SW480 (cell line): Measurements from ENCODE around the gene TMEM192.
A peak's percentile ranks its signal among the peaks of the same experiment; 100 is the strongest.
"Not testable (repeated sequence)": the region's sequence is repeated elsewhere in the genome, so short reads cannot be mapped to it uniquely, and the experiment has no call there.

ENCODE experiments used
- DNase-seq: peaks from one replicate; pipeline ENCODE4 v3.0.0-alpha.2; 2016; ENCODE audit warnings: low spot score

Gene TMEM192

GRCh38 chr4:165112368-165113121 is at the start of gene TMEM192:
Gene TMEM192 (minus strand): TSS chr4:165112860. CDS start chr4:165112773, 87 bp downstream.
- peak; percentile 86 for DNase-seq

- DNase-seq, result no peak
Observed at GRCh38 chr4:165158762-165159161, 46.1 kb upstream of the TMEM192 start.

GRCh38 chr4:165156906-165157305 is 44.2 kb upstream of the TMEM192 start:
- no peak for DNase-seq

- no peak for DNase-seq
Observed at GRCh38 chr4:165154482-165154881, 41.8 kb upstream of the TMEM192 start.

GRCh38 chr4:165152527-165152926 is 39.9 kb upstream of the TMEM192 start:
- no peak for DNase-seq

- DNase-seq, result no peak
Observed at GRCh38 chr4:165151734-165152133, 39.1 kb upstream of the TMEM192 start.

GRCh38 chr4:165150545-165150944 is 37.9 kb upstream of the TMEM192 start:
- DNase-seq, result no peak

GRCh38 chr4:165138843-165139242 is 26.2 kb upstream of the TMEM192 start:
- no peak for DNase-seq

GRCh38 chr4:165137205-165137604 is 24.5 kb upstream of the TMEM192 start:
- no peak for DNase-seq

GRCh38 chr4:165136529-165136928 is 23.9 kb upstream of the TMEM192 start:
- DNase-seq, result no peak

GRCh38 chr4:165133150-165133549 is 20.5 kb upstream of the TMEM192 start:
- DNase-seq, result no peak

- peak; percentile 33 for DNase-seq
Observed at GRCh38 chr4:165131247-165131832, 18.7 kb upstream of the TMEM192 start.

- no peak for DNase-seq
Observed at GRCh38 chr4:165129924-165130323, 17.3 kb upstream of the TMEM192 start.

GRCh38 chr4:165125869-165126499 is 13.3 kb upstream of the TMEM192 start:
- DNase-seq, result not testable (repeated sequence)

- DNase-seq, result no peak
Observed at GRCh38 chr4:165124488-165124887, 11.8 kb upstream of the TMEM192 start.

- no peak for DNase-seq
Observed at GRCh38 chr4:165118256-165118909, 5.7 kb upstream of the TMEM192 start.

- no peak for DNase-seq
Observed at GRCh38 chr4:165115301-165115700, 2.6 kb upstream of the TMEM192 start.

GRCh38 chr4:165111906-165112367 is 723 bp downstream of the TMEM192 start:
- no peak for DNase-seq

- DNase-seq, result no peak
Observed at GRCh38 chr4:165106518-165106917, 6.1 kb downstream of the TMEM192 start.

- no peak for DNase-seq
Observed at GRCh38 chr4:165101641-165102040, 11.0 kb downstream of the TMEM192 start.

- DNase-seq, result peak; percentile 8
Observed at GRCh38 chr4:165096776-165097175, 15.9 kb downstream of the TMEM192 start.

GRCh38 chr4:165095291-165095690 is 17.4 kb downstream of the TMEM192 start:
- DNase-seq, result no peak

GRCh38 chr4:165094873-165095272 is 17.8 kb downstream of the TMEM192 start:
- DNase-seq, result no peak
